ENCODE data around the gene AANAT.

AANAT gene

DNA sequence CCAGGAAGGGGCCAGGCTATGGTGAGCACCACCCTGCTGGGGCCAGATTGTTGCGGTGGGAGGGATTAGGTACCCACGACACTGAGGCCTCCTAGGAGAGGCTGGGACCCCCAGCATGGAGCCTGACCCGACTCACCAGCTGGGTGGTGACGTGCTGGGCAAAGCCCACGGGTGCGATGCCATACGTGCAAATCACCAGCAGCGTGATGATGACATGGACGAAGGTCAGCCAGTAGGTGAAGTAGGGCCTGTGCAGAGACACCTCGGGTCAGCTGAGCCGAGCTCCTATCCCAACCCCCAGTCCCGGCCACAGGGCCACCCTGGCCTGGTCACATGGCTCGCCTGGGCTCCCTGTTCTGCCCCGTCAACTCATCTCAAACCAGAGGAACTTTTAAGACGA lies 7.5 kb downstream of the AANAT start:
- Histone ChIP-seq H3K9me3 (ENCODE audit: control insufficient read depth in 5 of 5, low read length in 5 of 5) (no peaks in the 10 kb centered on the region), H3K4me1 (ENCODE audit: control insufficient read depth in 5 of 5, insufficient read depth in 5 of 5, low read length in 5 of 5) (peaks cover 0 to 7% (median 0%) of the 10 kb centered on the region in 5 donors), H3K4me3 (ENCODE audit: low read depth in 1 of 5, low read length in 5 of 5) (no peak overlapping the region), H3K36me3 (ENCODE audit: control insufficient read depth in 5 of 5, insufficient read depth in 5 of 5, low read length in 5 of 5) (peaks cover 0 to 85% (median 44%) of the 10 kb centered on the region in 5 donors), H3K27ac (ENCODE audit: low read depth, low read length) (no peak overlapping the region), H3K9ac (ENCODE audit: low read length in 5 of 5) (no peak overlapping the region), H3K27me3 (ENCODE audit: control insufficient read depth in 5 of 5, insufficient read depth in 4 of 5, low read length in 5 of 5) (peaks cover 0 to 4% (median 0%) of the 10 kb centered on the region in 5 donors)

DNA sequence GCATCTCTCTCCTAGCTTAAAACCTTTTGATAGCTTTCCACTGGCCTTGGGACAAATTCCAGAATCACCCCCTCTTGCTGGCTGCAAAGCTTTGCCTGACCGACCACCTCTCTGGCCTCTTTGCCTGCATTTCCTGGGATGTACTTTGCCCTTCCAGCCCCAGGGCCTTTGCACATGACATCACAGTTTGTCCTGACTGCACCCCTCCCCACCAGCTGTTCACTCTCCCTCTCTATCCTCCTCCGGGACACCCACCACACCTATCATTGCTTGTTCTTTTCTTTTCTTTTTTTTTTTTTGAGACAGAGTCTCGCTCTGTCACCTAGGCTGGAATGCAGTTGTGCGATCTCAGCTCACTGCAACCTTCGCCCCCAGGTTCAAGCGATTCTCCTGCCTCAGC lies 7.9 kb downstream of the AANAT start:
- peaks cover 0 to 4% (median 0%) of the 10 kb centered on the region in 5 donors for H3K27me3 ChIP-seq (ENCODE audit: control insufficient read depth in 5 of 5, insufficient read depth in 4 of 5, low read length in 5 of 5)
- H3K9me3 ChIP-seq (ENCODE audit: control insufficient read depth in 5 of 5, low read length in 5 of 5) = no peaks in the 10 kb centered on the region
- H3K4me3 ChIP-seq (ENCODE audit: low read depth in 1 of 5, low read length in 5 of 5) = no peak overlapping the region
- H3K27ac ChIP-seq (ENCODE audit: low read depth, low read length) = no peak overlapping the region
- H3K36me3 ChIP-seq (ENCODE audit: control insufficient read depth in 5 of 5, insufficient read depth in 5 of 5, low read length in 5 of 5) = peaks cover 0 to 82% (median 44%) of the 10 kb centered on the region in 5 donors
- H3K4me1 ChIP-seq (ENCODE audit: control insufficient read depth in 5 of 5, insufficient read depth in 5 of 5, low read length in 5 of 5) = peaks cover 0 to 9% (median 1%) of the 10 kb centered on the region in 5 donors
- H3K9ac ChIP-seq (ENCODE audit: low read length in 5 of 5) = no peak overlapping the region

DNA sequence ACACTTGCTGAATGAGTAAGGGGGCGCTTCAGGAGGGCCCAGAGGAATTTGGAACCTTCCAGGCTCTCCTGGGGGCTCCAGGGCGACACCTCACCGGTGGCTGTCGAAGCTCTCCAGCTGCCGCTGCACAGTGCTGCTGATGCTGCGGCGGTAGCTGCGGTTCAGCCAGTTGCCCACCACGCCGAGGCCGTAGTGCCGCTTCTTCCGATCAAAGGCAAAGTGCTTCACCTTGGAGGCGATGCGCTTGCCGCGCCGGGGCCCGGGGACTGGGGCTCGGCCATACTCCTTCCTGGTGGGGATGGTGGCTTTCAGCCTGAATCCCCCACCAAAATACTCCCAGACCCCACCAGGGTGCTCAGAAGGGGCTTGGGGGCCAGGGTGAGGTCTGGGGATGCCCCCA lies 9.3 kb downstream of the AANAT start:
- Histone ChIP-seq H3K9me3 (ENCODE audit: control insufficient read depth in 5 of 5, low read length in 5 of 5) (no peaks in the 10 kb centered on the region), H3K4me3 (ENCODE audit: low read depth in 1 of 5, low read length in 5 of 5) (no peak overlapping the region), H3K4me1 (ENCODE audit: control insufficient read depth in 5 of 5, insufficient read depth in 5 of 5, low read length in 5 of 5) (peaks cover 0 to 19% (median 5%) of the 10 kb centered on the region in 5 donors), H3K36me3 (ENCODE audit: control insufficient read depth in 5 of 5, insufficient read depth in 5 of 5, low read length in 5 of 5) (peaks cover 0 to 74% (median 36%) of the 10 kb centered on the region in 5 donors), H3K27ac (ENCODE audit: low read depth, low read length) (no peak overlapping the region), H3K27me3 (ENCODE audit: control insufficient read depth in 5 of 5, insufficient read depth in 4 of 5, low read length in 5 of 5) (peaks cover 0 to 4% (median 0%) of the 10 kb centered on the region in 5 donors), H3K9ac (ENCODE audit: low read length in 5 of 5) (no peak overlapping the region)

DNA sequence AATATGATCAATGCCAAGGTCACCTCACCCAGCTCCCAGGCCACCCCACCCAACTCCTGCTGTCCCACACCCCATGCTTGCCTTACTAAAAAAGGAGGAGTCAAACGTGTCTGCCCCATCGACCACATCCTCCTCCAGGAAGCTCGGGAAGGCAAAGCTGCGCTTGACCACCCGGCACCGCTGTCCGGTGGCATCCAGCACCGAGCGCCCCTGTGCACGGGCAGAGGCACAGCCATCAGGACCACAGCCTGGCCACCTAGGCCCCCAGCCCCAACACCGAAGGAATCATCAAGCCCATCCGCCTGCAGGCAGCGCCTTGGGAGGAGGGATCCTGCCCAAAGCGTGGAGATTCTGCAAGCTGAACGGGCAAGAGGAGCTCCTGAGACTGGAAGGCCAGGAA lies 10.2 kb downstream of the AANAT start:
- Histone ChIP-seq H3K36me3 (ENCODE audit: control insufficient read depth in 5 of 5, insufficient read depth in 5 of 5, low read length in 5 of 5) (peaks cover 0 to 66% (median 30%) of the 10 kb centered on the region in 5 donors), H3K9ac (ENCODE audit: low read length in 5 of 5) (no peak overlapping the region)

DNA sequence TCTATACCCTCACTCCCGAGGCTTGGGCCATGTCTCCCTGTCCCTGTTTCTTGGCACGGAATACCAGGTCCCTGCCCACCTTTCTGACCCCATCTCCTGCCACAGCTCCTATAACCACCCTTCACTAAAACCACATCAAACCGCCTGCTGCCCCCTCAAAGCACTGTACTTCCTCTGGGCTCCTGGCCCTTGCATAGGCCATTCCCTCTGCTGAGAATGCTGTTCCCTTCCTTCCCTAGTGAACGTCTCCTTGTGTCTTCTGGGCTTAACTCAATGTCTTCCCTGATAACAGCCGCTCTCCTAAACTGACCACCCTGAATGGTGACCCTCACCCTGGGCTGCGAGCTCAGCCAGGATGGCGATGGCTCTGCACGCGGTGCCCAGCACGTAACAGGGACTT lies 10.7 kb downstream of the AANAT start:
- Histone ChIP-seq H3K9ac (ENCODE audit: low read length in 5 of 5) (no peak overlapping the region), H3K36me3 (ENCODE audit: control insufficient read depth in 5 of 5, insufficient read depth in 5 of 5, low read length in 5 of 5) (peaks cover 0 to 61% (median 27%) of the 10 kb centered on the region in 5 donors), H3K4me3 (ENCODE audit: low read depth in 1 of 5, low read length in 5 of 5) (no peak overlapping the region), H3K9me3 (ENCODE audit: control insufficient read depth in 5 of 5, low read length in 5 of 5) (no peaks in the 10 kb centered on the region), H3K27me3 (ENCODE audit: control insufficient read depth in 5 of 5, insufficient read depth in 4 of 5, low read length in 5 of 5) (no peaks in the 10 kb centered on the region), H3K4me1 (ENCODE audit: control insufficient read depth in 5 of 5, insufficient read depth in 5 of 5, low read length in 5 of 5) (peaks cover 0 to 19% (median 5%) of the 10 kb centered on the region in 5 donors), H3K27ac (ENCODE audit: low read depth, low read length) (no peak overlapping the region)

More for the DNA sequence above, 10.2 kb downstream of the AANAT start:
- Histone ChIP-seq H3K27me3 (ENCODE audit: control insufficient read depth in 5 of 5, insufficient read depth in 4 of 5, low read length in 5 of 5) (no peaks in the 10 kb centered on the region), H3K4me3 (ENCODE audit: low read depth in 1 of 5, low read length in 5 of 5) (no peak overlapping the region), H3K9me3 (ENCODE audit: control insufficient read depth in 5 of 5, low read length in 5 of 5) (no peaks in the 10 kb centered on the region), H3K4me1 (ENCODE audit: control insufficient read depth in 5 of 5, insufficient read depth in 5 of 5, low read length in 5 of 5) (peaks cover 0 to 19% (median 5%) of the 10 kb centered on the region in 5 donors), H3K27ac (ENCODE audit: low read depth, low read length) (no peak overlapping the region)

DNA sequence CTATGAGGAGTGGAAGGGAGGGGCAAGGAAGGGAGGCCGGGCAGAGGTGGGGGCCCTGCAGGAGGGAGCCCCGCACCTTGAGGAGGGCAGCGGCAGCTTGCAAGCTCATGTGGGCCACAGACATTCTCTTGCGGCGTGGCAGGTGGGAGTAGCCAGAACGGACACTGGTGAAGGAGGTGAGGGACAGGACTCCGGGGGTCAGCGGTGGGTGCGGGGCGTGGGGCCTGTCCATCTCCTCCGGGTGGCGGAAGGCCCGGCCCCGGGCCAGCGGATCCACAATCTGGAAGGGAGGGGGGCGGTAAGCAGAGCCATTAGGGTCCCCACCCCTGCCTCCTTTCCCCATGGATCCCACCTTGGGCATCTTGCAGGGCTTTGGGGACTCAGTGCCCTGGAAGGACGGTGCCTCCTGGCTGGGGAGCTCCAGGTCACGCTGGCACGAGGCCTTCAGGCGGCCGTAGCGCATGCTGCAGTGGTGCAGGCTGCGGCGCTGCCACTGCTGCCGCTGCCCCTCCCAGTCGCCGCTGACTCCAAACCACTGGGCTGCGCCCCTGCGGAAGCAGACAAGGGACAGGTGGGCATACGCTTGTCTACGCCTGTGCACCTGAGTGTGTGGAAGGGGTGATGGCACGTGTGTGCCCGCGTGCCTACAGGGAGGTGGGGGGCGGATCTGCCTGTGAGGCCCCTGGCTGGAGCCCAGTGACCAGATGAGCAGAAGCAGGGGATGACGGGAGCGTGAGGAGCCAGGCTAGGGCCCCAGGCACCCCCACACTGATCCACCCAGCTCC lies 11.5 kb downstream of the AANAT start:
- Histone ChIP-seq H3K4me1 (ENCODE audit: control insufficient read depth in 5 of 5, insufficient read depth in 5 of 5, low read length in 5 of 5) (peaks cover 0 to 23% (median 5%) of the 10 kb centered on the region in 5 donors), H3K9me3 (ENCODE audit: control insufficient read depth in 5 of 5, low read length in 5 of 5) (no peaks in the 10 kb centered on the region), H3K27me3 (ENCODE audit: control insufficient read depth in 5 of 5, insufficient read depth in 4 of 5, low read length in 5 of 5) (no peaks in the 10 kb centered on the region), H3K4me3 (ENCODE audit: low read depth in 1 of 5, low read length in 5 of 5) (no peak overlapping the region), H3K27ac (ENCODE audit: low read depth, low read length) (no peak overlapping the region), H3K36me3 (ENCODE audit: control insufficient read depth in 5 of 5, insufficient read depth in 5 of 5, low read length in 5 of 5) (peaks cover 0 to 52% (median 18%) of the 10 kb centered on the region in 5 donors), H3K9ac (ENCODE audit: low read length in 5 of 5) (no peak overlapping the region)

DNA sequence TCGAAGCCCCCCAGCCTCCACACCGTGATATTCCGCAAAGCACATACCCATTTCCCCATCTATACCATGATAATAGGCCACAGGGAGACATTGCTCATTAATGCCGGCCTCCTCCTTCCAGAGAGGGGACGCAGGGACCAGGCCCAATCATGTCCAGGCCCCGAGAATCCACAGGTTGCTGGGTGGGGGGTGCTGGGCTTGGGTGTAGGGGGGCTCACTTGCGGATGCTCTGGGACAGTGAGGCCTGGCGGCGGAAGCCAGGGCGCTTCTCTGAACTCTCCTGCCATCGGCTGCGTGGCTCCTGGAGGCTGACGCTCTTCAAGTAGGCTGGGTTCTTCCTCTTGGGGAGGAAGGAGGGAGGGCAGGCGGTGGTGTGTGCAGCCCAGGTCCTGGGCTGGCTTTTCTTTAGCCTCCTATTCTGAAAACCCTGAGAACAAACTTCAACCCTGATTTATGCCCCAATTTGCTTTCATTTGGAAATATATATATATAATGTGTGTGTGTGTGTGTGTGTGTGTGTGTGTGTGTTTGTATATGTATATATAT lies 12.2 kb downstream of the AANAT start:
- Histone ChIP-seq H3K27me3 (ENCODE audit: control insufficient read depth in 5 of 5, insufficient read depth in 4 of 5, low read length in 5 of 5) (no peaks in the 10 kb centered on the region), H3K9ac (ENCODE audit: low read length in 5 of 5) (no peak overlapping the region), H3K27ac (ENCODE audit: low read depth, low read length) (no peak overlapping the region), H3K36me3 (ENCODE audit: control insufficient read depth in 5 of 5, insufficient read depth in 5 of 5, low read length in 5 of 5) (peaks cover 0 to 46% (median 14%) of the 10 kb centered on the region in 5 donors), H3K9me3 (ENCODE audit: control insufficient read depth in 5 of 5, low read length in 5 of 5) (no peaks in the 10 kb centered on the region), H3K4me1 (ENCODE audit: control insufficient read depth in 5 of 5, insufficient read depth in 5 of 5, low read length in 5 of 5) (peaks cover 0 to 27% (median 5%) of the 10 kb centered on the region in 5 donors), H3K4me3 (ENCODE audit: low read depth in 1 of 5, low read length in 5 of 5) (no peak overlapping the region)

DNA sequence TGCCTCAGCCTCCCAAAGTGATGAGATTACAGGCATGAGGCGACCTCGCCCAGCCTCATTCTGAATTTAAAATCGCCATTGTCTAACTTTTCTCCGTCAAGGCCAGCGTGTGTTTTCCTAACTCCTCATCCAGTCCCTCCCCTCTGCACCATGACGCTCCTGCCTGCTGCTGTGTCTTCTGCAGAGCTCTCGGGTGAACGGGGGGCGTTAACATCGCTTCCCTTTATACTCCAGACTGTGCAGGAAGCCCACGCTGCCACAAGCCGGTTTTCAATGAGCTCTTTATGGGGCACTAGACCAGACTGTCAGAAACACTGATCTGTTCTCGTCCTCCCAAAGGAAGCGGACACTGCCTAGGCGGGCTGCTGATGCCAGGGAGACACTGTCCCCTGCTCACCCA lies 13.2 kb downstream of the AANAT start:
- H3K4me3 ChIP-seq (ENCODE audit: low read depth in 1 of 5, low read length in 5 of 5) = no peak overlapping the region
- H3K36me3 ChIP-seq (ENCODE audit: control insufficient read depth in 5 of 5, insufficient read depth in 5 of 5, low read length in 5 of 5) = peaks cover 0 to 35% (median 11%) of the 10 kb centered on the region in 5 donors
- peaks cover 0 to 35% (median 6%) of the 10 kb centered on the region in 5 donors for H3K4me1 ChIP-seq (ENCODE audit: control insufficient read depth in 5 of 5, insufficient read depth in 5 of 5, low read length in 5 of 5)
- no peak overlapping the region for H3K27ac ChIP-seq (ENCODE audit: low read depth, low read length)
- H3K27me3 ChIP-seq (ENCODE audit: control insufficient read depth in 5 of 5, insufficient read depth in 4 of 5, low read length in 5 of 5) = no peaks in the 10 kb centered on the region
- H3K9me3 ChIP-seq (ENCODE audit: control insufficient read depth in 5 of 5, low read length in 5 of 5) = no peaks in the 10 kb centered on the region
- peak overlapping the region in 1 of 5 donors; percentile 2 for H3K9ac ChIP-seq (ENCODE audit: low read length in 5 of 5)

DNA sequence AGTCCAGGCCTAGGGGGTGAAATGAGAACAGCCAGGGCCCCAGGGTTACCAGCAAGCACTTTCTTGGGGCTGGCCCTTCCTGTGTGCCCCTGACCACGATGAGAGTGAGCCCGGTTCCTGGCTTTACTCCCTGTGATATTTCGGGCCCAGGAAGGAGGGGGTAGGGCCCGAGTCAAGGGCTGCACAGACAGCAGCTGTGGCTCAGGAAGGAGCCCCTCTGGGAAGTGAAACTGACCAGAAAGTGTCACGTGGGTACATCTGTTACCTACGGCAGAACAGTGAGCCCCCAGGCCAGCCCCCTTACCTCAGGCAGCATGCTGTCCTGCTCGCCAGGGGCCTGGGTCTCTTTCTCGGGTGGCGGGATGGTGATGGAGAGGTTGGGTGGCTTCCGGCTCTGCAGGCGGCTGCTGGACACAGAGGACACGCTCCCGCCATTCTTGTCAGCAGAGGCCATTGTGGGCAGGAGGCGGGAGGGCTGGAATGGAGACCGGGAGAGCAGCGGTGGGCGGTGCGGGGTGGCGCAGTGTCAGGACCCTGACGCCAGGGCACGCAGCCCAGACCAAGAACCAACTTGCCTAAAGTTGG lies 13.8 kb downstream of the AANAT start:
- H3K4me3 ChIP-seq (ENCODE audit: low read depth in 1 of 5, low read length in 5 of 5) = no peak overlapping the region
- H3K27ac ChIP-seq (ENCODE audit: low read depth, low read length) = no peak overlapping the region
- H3K9ac ChIP-seq (ENCODE audit: low read length in 5 of 5) = no peak overlapping the region

DNA sequence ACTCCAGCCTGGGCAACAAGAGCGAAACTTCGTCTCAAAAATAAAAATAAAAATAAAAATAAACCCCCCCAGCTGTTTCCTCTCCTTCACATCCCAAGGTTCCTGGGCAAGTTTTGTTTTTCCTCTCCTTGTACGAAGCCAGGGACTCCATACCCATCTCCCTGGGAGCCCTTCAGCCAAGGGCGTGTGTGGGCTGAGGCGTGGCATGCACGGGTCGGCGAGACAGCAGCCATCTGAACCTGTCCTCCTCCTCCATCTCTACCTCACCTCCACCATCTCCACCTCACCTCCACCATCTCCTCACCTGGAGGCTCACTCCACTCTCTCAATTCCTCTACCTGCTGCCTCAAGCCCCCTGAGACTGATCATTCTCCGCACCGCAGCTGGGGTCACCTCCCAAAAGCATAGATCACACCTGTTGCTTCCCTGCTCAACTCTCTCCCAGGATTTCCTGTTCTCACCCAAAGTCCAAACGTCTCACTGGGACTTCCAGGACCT lies 16.9 kb downstream of the AANAT start:
- Histone ChIP-seq H3K4me3 (ENCODE audit: low read depth in 1 of 5, low read length in 5 of 5) (no peak overlapping the region), H3K36me3 (ENCODE audit: control insufficient read depth in 5 of 5, insufficient read depth in 5 of 5, low read length in 5 of 5) (peaks cover 0 to 11% (median 0%) of the 10 kb centered on the region in 5 donors), H3K4me1 (ENCODE audit: control insufficient read depth in 5 of 5, insufficient read depth in 5 of 5, low read length in 5 of 5) (peaks cover 0 to 40% (median 9%) of the 10 kb centered on the region in 5 donors), H3K9ac (ENCODE audit: low read length in 5 of 5) (no peak overlapping the region), H3K27me3 (ENCODE audit: control insufficient read depth in 5 of 5, insufficient read depth in 4 of 5, low read length in 5 of 5) (no peaks in the 10 kb centered on the region), H3K27ac (ENCODE audit: low read depth, low read length) (no peak overlapping the region), H3K9me3 (ENCODE audit: control insufficient read depth in 5 of 5, low read length in 5 of 5) (no peaks in the 10 kb centered on the region)

More for the DNA sequence above, 13.8 kb downstream of the AANAT start:
- peaks cover 0 to 34% (median 11%) of the 10 kb centered on the region in 5 donors for H3K36me3 ChIP-seq (ENCODE audit: control insufficient read depth in 5 of 5, insufficient read depth in 5 of 5, low read length in 5 of 5)
- H3K9me3 ChIP-seq (ENCODE audit: control insufficient read depth in 5 of 5, low read length in 5 of 5) = no peaks in the 10 kb centered on the region
- H3K27me3 ChIP-seq (ENCODE audit: control insufficient read depth in 5 of 5, insufficient read depth in 4 of 5, low read length in 5 of 5) = no peaks in the 10 kb centered on the region
- H3K4me1 ChIP-seq (ENCODE audit: control insufficient read depth in 5 of 5, insufficient read depth in 5 of 5, low read length in 5 of 5) = peaks cover 0 to 40% (median 9%) of the 10 kb centered on the region in 5 donors
